Stimulated activated CD8-positive, alpha-beta memory T cell treated with anti-CD3 and anti-CD28 coated beads, Interleukin-7, amount 100 ng/mL, for 48 hours (primary cell): ENCODE measurements around the gene CH25H.

Experiments
- DNase-seq, 2 donors: peaks; one replicate each; pipeline ENCODE4 v3.0.0-alpha.2; 2020; ENCODE audit warnings: low read depth in 1 of 2; ENCODE audit errors: extremely low read depth in 1 of 2

CH25H gene

GRCh38 chr10:89233033-89233432 is 25.9 kb upstream of the CH25H start:
- no peak for DNase-seq

DNA sequence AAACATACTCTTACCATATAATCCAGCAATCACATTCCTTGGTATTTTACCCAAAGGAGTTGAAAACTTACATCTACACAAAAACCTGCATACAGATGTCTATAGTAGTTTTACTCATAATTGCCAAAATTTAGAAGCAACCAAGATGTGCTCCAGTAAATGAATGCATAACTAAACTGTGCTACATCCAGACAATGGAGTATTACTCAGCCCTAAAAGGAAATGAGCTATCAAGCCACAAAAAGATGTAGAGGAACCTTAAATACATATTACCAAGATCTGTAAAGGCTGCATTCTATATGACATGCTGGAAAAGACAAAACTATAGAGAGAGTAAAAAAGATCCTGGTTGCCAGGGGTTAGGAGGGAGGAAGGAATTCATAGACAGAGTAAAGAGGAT is 21.8 kb upstream of the CH25H start:
- DNase-seq = no peak

GRCh38 chr10:89228146-89228545 is 21.0 kb upstream of the CH25H start:
- DNase-seq = no peak

- no peak for DNase-seq
Observed at GRCh38 chr10:89226891-89227290, 19.8 kb upstream of the CH25H start.

DNA sequence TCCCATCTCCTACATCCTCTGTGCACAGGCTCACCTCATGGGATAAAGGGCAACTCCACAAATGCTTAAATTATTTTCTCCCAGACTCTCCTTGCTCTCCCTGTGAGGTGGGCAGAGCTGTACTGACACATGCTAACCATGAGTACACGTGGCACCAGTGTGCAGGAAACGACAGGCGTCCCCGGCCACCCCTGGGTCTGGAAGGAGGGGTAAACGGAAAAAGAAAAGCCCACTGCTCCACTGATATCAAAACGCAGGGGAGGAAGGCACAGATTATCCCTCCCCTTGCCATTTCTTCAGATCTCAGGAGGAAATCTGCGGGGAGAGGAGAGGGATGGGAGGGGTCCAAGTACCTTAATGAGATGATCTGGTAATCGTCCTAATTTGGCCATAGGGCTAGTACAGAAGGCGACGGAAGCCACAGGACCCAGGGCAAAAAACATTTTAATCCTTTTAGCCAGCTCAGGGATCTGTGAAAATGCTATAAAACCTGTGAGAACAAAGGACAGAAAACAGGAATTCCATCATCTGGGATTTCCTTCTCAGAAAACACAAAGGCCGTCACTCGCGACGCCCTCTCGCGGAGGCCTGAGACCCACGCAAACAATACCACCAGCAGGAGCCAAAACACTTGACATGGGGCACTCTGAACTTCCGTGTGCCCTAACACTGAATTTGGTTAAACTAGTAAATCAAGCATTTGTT is 17.8 kb upstream of the CH25H start:
- no peak for DNase-seq

DNA sequence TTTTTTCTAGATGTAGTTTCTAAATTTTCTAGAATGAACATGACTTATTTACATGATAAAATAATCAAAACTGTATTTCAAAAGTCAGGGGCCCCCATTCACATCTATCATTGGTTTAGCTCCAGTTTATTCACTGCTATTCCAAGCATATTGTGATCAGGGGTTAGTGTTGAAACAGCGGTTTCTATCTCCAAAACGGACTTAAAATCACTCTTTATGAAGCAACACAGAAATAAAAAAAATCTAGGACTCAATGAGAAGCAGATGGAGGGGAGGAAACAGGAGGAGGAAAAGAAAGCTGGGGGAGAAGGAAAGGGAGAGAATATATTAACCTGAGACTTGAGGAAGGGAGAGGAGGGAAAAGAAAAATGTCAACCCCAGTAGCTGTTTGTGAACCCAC is 14.8 kb upstream of the CH25H start:
- DNase-seq = no peak

GRCh38 chr10:89219513-89220218 is 12.5 kb upstream of the CH25H start:
- DNase-seq = no peak

GRCh38 chr10:89217057-89217990 is 10.2 kb upstream of the CH25H start:
- DNase-seq = no peak

GRCh38 chr10:89216056-89216455 is 8.9 kb upstream of the CH25H start:
- no peak for DNase-seq

DNA sequence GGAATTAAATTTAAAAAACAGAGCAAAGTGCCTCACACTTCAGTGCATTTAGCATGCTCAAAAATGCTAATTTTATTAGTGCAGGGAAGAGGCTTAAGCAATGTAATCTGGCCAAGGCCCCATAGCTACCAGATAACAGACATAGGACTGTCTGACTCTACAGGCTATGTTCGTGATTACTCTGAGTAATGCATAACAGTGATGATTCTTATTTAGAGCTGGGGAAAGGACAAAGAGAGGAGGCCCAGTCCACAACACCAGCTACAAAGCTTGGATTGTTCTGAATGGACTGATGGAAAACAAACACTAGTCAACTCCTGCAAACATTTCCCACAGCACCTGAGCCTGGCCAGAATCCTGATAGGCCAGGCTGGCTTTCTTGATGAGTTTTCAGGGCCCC is 8.4 kb upstream of the CH25H start:
- no peak for DNase-seq

GRCh38 chr10:89214566-89215165 is 7.5 kb upstream of the CH25H start:
- no peak for DNase-seq

DNA sequence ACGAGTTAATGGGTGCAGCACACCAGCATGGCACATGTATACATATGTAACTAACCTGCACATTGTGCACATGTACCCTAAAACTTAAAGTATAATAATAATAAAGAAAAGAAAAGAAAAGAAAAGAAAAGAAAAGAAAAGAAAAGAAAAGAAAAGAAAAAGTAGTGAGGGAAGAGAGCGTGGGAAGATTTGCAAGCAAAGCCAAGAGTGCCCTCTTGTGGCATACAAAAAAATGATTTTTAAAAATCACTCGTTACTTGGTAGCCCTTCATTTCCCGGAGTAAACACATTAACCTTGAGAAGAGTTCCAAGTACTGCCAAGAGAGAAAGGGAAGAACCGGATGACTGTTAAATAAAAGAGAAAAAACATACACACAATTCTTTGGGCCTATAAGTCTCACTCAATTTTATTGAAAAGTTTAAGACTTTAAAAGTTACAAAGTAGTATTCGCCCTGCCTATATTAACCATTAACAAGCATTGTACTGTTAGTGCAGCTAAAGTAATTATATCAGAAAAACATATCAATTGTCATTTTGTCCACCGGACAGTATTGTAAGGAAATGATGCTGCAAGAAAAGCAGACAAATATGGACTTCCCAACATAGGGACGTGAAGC is 6.2 kb upstream of the CH25H start:
- DNase-seq = no peak

GRCh38 chr10:89210794-89211425 is 3.8 kb upstream of the CH25H start:
- no peak for DNase-seq

DNA sequence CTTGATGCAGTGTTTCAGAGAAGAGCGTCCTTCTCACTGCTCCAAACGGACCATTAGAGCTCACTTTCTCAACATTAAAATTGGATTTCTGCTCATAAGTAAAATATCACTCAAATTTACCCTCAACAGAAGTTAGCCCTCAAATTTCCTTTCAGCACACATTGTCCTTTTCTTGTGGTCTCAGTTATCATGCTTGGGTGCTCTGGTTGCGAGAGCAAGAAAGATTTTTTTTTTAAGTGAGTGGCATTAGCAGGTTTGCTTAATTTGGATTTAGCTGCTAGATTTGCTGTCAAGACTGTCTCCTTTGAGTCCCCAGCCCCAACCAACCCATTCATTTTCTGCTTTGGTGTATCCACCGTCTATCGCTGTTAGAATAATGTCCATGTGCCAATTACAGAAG is 2.6 kb upstream of the CH25H start:
- no peak for DNase-seq

GRCh38 chr10:89207801-89208551 is 859 bp upstream of the CH25H start:
- no peak for DNase-seq

GRCh38 chr10:89206402-89207180 is 526 bp downstream of the CH25H start:
- no peak for DNase-seq

- DNase-seq = no peak
Observed at GRCh38 chr10:89204621-89205185, 2.4 kb downstream of the CH25H start.

DNA sequence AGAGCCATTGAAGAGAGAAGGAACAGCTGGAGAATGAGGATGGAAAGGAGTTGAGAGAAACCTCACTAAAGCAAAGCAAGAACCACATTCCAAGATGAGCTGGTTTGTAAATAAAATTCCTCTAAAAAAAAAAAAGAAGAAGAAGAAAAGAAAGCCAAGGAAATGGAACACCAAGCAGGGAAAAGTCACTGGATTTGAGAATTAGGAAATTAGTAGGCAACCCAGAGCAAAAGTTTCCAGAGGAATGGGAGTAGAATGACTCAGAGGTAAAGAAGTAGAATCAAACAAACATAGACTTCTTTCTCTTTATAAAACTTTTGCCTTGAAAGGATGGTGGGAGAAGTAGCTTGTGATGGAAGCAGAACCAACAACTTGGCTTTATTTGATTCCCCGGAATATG is 3.9 kb downstream of the CH25H start:
- no peak for DNase-seq
